ENCODE measurements around the gene OCIAD1.

GRCh38 chr4:48862038-48862437, 31.1 kb downstream of the OCIAD1 start:
- TF ChIP-seq POLR2AphosphoS5 (IDR thresholded peaks at IDR 0.05; ENCODE audit: borderline replicate concordance, low read depth, low read length), result no peak
- no peak for TF ChIP-seq EZH2 (IDR thresholded peaks at IDR 0.05)
- TF ChIP-seq FOXP2 (optimal IDR thresholded peaks at IDR 0.05; ENCODE audit: control extremely low read depth, extremely low read length, insufficient read depth), result no peak

Data from SK-N-MC (cell line).